Stimulated activated CD4-positive, alpha-beta T cell treated with anti-CD3 and anti-CD28 coated beads, Interleukin-4, amount 100 ng/mL, for 4 hours (primary cell): ENCODE results near the gene RPL23.

Experiments
- DNase-seq, 2 experiments: peaks; one replicate each; pipeline ENCODE4 v3.0.0-alpha.2; 2020

The RPL23 gene

GRCh38 chr17:38883592-38884526, 30.3 kb upstream of the RPL23 start:
- no peak for DNase-seq

GRCh38 chr17:38882870-38883269, 29.3 kb upstream of the RPL23 start:
- DNase-seq, result no peak

DNA sequence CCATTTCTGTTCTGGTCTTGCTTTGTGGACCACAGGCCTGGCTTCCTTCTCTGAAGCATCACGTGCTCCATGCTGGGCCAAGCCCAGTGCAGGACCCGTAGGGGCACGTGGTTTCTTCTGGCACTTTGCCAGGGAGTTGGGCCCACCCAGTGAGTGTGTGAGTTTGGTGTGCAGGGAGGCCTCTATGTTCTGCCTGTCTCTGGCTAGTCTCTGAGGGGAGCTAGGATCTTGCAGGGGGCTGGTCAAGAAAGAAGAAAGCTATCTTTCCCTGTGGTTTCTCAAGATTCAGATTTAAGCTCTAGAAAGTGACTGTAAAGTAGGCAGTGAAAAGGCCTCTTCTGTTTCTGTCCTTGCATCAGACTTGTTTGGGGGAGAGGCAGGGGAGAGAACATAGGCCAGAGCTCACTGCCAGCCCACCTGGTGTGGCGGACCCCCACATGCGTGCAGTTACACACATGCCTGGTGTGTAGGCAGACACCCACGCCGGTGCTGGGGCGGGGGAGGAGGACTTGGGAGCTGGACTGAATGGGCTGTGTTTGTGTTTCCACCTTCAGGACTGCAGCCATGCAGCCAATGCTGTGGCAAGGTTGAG, 28.2 kb upstream of the RPL23 start:
- no peak for DNase-seq

- no peak for DNase-seq
Measured at GRCh38 chr17:38879878-38880665, 26.6 kb upstream of the RPL23 start.

DNA sequence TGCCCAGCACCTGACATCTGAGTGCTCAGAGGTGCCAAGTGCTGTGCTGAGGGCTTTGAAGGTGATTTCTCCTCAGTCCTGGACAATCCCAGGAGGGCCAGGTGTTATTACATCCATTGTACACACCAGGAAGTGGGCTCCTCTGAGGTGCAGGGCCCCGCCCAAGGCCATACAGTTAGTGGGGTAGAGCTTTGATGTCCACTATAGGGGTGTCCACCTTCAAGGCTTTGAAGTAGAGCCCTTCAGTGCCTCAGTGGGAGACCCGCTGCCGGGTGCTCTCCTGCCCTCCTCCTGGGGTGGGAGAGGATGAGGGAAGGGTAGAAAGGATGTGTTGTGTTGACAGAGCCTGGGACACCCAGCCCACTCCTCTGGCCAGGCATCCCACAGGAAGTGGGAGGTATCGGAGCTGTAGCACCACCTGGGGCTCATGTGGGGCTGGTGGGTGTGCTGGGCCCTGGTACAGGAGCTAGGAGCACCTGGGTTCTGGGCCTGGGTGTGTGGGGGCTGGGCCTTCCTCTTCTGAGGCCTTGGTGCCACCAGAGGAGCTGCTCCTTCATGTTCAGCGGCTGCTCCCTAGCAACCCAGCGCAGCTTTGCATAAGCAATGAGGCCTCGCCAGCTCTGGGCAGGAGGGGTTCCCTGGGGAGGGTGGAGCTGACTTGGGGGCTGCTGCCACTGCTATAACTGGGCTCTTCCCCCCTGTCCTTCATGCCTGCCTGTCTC, 23.8 kb upstream of the RPL23 start:
- peak in 1 of 2 experiments; percentile 33 for DNase-seq

- no peak for DNase-seq
Measured at GRCh38 chr17:38875477-38876075, 22.1 kb upstream of the RPL23 start.

GRCh38 chr17:38874505-38875400, 21.2 kb upstream of the RPL23 start:
- no peak for DNase-seq

DNA sequence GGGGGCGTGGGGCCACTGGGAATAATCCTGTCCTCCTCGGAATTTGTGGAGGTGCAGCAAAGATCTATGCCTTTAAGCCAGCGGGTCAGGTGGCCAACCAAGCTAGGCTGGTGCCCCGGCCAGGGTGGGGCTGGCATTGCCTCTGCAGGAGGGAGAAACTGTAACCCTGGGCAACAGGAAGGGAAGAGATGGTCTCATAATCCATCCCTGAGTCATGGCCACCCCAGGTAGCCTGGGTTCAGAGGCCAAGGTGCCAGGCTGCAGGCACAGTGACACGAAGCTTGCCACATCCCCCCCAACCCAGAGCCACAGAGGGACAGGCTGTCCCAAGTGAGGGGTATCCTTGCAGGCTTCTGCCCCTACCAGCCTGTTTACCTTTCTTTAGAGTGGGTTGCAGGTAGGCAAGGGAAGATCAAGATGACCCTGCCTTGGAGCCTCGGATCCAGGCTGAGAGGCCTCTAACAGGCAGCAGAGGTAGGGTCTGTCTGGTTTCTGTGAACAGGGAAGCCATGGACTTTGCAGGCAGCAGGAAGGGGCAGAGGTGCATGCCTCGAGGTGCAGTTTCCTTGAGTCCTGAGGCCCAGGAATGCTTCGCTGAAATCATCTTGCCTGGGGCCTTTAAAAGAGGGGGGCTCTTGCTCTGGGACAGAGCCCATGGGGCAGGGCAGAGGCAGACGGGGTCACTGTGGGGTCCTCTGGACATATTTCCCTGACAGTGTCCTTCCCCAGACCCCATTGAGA, 20.3 kb upstream of the RPL23 start:
- no peak for DNase-seq

DNA sequence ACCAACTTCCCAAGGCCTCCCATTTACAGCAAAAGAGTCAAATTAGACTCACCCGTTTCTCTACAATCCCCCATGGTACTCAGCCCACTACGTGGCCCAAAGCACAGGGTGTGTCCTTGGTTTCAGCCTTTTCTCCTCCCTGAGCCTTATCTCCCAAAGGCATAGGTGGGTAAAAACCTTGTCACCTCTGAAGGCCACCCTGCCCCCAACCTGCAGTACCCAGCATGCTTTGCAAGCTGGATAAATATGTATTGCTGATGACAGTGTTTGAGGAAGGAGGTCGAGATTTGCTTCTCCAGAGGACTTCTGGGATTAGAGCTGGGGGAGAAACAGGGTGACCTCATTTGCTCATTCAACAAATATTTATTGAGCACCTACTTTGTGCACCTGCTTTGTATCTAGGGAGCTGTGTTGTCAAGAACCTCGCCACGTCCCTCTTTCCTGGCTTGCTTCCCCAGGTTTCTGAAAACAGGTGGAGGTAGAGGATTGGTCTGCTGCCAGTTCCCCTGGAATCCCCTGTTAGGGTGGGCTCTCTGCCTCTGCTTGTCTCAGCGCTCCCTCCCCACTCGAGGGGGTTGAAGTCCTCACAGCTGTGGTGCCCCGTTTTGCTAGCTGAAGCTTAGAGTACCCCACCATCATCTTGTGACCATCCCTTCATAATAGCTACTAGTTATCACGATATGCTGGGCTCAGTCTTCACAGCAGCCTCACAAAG, 19.3 kb upstream of the RPL23 start:
- no peak for DNase-seq

DNA sequence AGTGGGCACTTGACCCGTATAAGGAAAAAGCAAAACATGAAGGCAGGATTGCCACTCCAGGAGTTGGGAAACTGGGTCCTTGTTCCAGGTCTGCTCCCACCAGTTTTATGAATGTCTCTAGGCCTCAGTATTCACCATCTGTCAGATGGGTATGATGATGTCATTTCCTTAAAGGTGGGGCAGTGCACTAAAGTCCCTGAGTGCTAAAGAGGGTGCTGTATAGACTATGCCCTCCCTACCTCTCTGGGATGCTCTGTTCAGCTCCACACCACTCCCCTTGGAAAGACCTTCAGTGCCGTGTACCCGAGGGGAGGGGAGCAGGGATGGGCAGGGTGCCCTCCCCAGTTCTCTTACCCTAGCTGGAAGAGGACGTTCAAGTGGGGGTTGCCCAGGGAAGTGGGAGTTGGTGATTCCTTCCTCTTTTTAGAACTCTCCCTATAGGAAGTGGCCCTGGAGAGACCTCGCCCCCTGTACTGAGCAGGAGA, 18.5 kb upstream of the RPL23 start:
- no peak for DNase-seq

DNA sequence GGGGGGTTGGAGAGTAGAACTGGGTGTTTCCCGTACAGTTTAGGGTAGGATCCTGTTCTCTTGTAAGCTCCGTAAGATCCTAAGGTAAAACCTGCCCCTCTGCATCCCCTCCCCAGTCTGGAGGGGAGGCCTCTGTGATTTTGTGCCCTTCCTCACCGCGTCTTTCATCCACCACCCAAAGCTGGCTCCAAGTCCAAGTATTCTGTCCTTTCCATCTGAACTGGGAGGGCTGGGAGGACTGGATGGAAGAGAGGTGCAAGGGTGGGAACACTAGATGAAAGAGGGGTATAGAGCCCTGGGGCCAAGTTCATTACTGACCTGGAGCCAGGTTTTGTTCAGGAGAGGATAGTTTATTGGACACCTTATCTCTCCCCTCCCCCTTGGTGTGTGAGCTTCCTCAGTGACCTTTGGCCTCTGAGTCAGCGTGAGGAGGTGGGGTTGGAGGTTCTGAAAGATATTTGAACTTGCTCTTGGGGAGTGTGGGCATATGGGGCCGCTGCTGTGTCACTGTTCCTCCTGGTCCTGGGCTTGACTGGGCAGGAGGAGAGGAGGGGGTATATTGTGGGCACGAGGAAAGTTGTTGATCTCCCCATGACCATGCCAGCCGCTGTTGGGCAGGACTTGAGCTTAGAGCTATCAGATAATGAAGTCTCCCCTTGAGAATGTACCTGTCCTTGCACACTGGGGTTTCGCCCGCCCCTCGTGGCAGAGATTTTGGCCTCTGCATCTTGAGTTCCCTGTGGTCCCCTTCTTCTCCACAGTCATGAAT, 17.9 kb upstream of the RPL23 start:
- peak; percentile 65 to 84 for DNase-seq

DNA sequence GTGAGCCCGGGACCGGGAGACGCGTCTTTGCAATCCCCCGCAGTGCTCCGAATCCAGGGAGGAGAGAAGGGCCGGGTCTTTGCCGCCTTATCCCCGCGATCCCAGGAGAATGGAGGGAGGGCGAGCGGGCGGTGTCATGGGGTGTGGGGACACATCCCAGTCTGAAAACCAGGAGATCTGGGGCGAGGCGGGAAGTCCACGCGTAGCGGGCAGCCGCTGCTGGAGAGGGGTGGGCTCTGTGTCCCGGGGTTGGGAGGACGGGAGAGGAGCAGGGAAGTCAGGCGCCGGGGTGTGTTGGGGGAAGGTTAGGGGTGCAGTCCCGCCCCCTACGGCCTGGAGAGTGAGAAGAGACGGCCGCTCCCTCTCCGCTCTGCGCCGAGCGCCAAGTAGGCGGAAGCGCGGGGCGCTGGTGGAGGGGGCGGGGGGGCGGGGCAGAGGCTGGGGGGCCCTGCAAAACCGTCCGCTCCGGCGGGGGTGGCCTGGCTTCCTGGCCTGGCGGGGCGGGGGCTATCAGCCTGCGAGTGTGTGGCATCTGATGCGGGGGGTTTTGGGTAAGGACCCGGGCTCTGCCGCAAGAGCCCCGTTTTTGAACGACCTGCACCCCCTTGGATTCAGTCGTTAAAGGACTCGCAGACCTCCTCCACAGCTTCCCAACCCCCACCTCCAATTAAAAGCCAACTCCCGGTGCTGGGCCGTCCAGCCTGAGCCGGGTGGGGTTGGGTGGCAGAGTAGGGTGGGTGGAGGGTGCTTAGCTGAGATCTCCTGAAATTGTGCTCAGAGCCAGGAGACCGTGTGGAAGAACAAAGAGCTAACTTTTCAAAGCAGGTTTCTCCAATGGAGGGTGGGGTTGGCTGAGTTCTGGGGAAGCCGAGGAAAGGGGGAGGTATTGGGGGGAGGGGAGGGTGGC, 17.0 kb upstream of the RPL23 start:
- peak; percentile 62 to 67 for DNase-seq

DNA sequence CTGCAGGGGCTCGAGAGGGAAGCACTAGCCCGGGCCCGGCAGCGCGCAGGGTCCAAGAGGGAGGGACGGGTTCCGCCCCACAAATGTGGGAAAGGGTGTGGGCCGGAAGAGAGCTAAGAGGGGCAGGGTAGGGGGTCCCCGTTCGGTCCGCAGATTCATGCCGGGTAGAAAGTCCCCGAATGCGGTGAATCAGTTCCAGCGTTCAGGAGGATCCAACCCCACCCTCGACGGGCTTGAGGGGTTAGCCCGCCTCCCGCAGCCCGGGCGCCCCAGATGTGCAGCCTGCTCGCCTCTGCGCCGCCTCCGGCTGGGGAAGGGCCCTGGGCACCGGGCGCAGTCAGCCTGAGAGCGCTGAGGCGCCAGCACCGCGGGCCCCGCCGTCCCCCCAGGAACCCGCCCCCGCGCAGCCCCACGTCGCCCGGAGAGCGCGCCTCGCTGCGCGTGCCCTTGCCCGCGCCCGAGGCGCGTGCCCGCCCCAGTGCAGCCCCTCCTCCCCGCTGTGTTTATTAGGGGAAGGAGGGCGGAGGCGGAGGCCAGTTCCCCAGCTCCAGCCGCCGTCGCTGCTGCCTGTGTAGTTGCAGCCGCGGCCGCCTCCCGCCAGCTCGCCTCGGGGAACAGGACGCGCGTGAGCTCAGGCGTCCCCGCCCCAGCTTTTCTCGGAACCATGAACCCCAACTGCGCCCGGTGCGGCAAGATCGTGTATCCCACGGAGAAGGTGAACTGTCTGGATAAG, 16.2 kb upstream of the RPL23 start, which contains the start of gene LASP1:
TSS of gene LASP1 (plus strand) at position 533 of the 733 bp plus-strand sequence. CDS start at position 665, 132 bp downstream.
- peak; percentile 80 to 83 for DNase-seq

DNA sequence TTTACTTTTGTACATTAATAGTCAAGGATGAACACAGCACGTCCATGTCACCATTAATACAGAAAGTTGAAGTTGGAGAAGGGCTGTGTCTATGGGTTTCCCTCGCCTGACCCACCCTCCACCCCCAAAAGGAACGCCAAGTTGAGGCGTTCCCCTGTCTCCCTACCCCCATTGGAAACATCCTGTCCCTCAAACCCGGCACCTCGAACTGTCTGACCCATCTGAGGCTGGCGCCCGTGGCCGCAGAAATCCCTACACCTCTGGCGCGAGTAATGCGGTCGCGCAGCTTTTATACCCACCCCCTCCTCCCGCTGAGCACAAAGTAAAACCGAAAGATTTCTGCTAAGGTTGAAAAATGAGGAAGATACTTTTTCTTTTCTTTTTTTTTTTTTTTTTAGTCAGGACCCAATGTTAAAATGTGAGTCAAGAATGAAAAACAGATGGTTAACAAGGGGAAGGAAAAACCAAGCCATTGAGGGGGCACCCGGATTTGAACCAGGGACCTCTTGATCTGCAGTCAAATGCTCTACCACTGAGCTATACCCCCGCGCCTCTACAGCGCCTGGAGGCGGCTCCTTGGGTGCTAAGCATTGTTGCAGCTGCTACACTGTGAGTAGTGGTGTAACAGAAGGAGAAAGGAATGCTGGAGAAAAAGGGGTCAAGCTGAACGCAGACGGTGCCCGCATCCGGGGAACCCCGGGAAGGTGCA, 15.4 kb upstream of the RPL23 start:
- peak; percentile 87 to 89 for DNase-seq

GRCh38 chr17:38867968-38868816, 14.7 kb upstream of the RPL23 start:
- DNase-seq, result no peak
